Measurements from ENCODE around the gene SPSB2.

DNA sequence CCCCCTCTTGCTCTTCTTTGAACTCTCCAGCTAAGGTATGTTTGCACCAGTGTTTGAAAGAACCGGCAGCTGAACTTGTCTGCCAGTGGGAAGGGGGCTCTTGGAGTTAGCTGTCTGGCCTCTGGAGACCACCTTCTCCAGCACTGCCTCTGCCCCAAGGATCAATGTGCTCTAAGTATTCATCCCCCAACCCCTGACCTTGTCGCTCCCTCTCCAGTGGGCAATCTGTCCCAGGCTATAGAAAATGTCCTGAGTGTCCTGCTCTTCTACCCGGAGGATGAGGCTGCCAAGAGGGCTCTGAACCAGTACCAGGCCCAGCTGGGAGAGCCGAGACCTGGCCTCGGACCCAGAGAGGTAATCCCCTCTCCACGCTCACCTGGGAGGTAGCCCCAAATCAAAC, 42.1 kb downstream of the SPSB2 start:
- TF ChIP-seq, protein P1, sequence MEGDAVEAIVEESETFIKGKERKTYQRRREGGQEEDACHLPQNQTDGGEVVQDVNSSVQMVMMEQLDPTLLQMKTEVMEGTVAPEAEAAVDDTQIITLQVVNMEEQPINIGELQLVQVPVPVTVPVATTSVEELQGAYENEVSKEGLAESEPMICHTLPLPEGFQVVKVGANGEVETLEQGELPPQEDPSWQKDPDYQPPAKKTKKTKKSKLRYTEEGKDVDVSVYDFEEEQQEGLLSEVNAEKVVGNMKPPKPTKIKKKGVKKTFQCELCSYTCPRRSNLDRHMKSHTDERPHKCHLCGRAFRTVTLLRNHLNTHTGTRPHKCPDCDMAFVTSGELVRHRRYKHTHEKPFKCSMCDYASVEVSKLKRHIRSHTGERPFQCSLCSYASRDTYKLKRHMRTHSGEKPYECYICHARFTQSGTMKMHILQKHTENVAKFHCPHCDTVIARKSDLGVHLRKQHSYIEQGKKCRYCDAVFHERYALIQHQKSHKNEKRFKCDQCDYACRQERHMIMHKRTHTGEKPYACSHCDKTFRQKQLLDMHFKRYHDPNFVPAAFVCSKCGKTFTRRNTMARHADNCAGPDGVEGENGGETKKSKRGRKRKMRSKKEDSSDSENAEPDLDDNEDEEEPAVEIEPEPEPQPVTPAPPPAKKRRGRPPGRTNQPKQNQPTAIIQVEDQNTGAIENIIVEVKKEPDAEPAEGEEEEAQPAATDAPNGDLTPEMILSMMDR (IDR thresholded peaks at IDR 0.05): no peak
- TF ChIP-seq POLR2A (IDR thresholded peaks at IDR 0.05): no peak

Measured in tibial nerve (tissue), 3 donors.